Measurements from ENCODE around the gene ASPDH.

Gene ASPDH

GRCh38 chr19:50517704-50518075 lies 4.0 kb upstream of the ASPDH start:
- no peak overlapping the region for H3K27ac ChIP-seq
- no peak for TF ChIP-seq CTCF (conservative IDR thresholded peaks at IDR 0.05)

GRCh38 chr19:50516964-50517703 lies 3.4 kb upstream of the ASPDH start:
- TF ChIP-seq CTCF (conservative IDR thresholded peaks at IDR 0.05) = no peak
- H3K27ac ChIP-seq = no peak overlapping the region

GRCh38 chr19:50516456-50516855 lies 2.7 kb upstream of the ASPDH start:
- no peak for TF ChIP-seq CTCF (conservative IDR thresholded peaks at IDR 0.05)
- no peak overlapping the region for H3K27ac ChIP-seq

- TF ChIP-seq CTCF (conservative IDR thresholded peaks at IDR 0.05) = no peak
- H3K27ac ChIP-seq = no peak overlapping the region
Observed at GRCh38 chr19:50515168-50515561, 1.5 kb upstream of the ASPDH start.

- TF ChIP-seq CTCF (conservative IDR thresholded peaks at IDR 0.05) = no peak
- H3K27ac ChIP-seq = no peak overlapping the region
Observed at GRCh38 chr19:50514346-50515167, 844 bp upstream of the ASPDH start.

- TF ChIP-seq CTCF (conservative IDR thresholded peaks at IDR 0.05) = no peak
- H3K27ac ChIP-seq = no peak overlapping the region
Observed at GRCh38 chr19:50512999-50513745, 541 bp downstream of the ASPDH start.

Measured in VCaP (cell line).